ENCODE measurements around the gene SSR3.

GRCh38 chr3:156491192-156491591 lies 63.7 kb downstream of the SSR3 start:
- TF ChIP-seq CTCF (IDR thresholded peaks at IDR 0.05): no peak
- no peak for TF ChIP-seq POLR2A (IDR thresholded peaks at IDR 0.05)
